Measurements from ENCODE around the gene PTCD2. TPM values are rescaled to one million over a fixed set of nuclear protein-coding genes. Genes with fewer than 3 reads are reported as not detected.

Gene PTCD2
- total and polyA plus RNA-seq, 9 of the 15 experiments (the other 6 are each of a cell fraction or from before 2014, with no cell fraction given): 11.9 to 28.5 (median 18.6) TPM

GRCh38 chr5:72283358-72283757 lies 36.8 kb upstream of the PTCD2 start (continued):
- TF ChIP-seq, protein P1, sequence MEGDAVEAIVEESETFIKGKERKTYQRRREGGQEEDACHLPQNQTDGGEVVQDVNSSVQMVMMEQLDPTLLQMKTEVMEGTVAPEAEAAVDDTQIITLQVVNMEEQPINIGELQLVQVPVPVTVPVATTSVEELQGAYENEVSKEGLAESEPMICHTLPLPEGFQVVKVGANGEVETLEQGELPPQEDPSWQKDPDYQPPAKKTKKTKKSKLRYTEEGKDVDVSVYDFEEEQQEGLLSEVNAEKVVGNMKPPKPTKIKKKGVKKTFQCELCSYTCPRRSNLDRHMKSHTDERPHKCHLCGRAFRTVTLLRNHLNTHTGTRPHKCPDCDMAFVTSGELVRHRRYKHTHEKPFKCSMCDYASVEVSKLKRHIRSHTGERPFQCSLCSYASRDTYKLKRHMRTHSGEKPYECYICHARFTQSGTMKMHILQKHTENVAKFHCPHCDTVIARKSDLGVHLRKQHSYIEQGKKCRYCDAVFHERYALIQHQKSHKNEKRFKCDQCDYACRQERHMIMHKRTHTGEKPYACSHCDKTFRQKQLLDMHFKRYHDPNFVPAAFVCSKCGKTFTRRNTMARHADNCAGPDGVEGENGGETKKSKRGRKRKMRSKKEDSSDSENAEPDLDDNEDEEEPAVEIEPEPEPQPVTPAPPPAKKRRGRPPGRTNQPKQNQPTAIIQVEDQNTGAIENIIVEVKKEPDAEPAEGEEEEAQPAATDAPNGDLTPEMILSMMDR (IDR thresholded peaks at IDR 0.05 in 2 of 3, conservative IDR thresholded peaks at IDR 0.05 in 1 of 3; ENCODE audit: insufficient read depth in 2 of 3, low read depth in 1 of 3, low read length in 3 of 3): no peak
- TF ChIP-seq TARDBP (IDR thresholded peaks at IDR 0.05): no peak
- TF ChIP-seq PHF8 (IDR thresholded peaks at IDR 0.05; ENCODE audit: borderline replicate concordance, low read length): no peak
- no peak for TF ChIP-seq ARID2 (IDR thresholded peaks at IDR 0.05)
- TF ChIP-seq KDM2B (CRISPR knock-in tag; IDR thresholded peaks at IDR 0.05): no peak
- TF ChIP-seq HDAC1 (IDR thresholded peaks at IDR 0.05): no peak
- TF ChIP-seq BCOR (IDR thresholded peaks at IDR 0.05): no peak
- TF ChIP-seq ZNF586 (CRISPR knock-in tag; conservative IDR thresholded peaks at IDR 0.05): no peak
- TF ChIP-seq SIX5 (IDR thresholded peaks at IDR 0.05; ENCODE audit: borderline replicate concordance in 1 of 2, insufficient read depth in 1 of 2, low read depth in 1 of 2, low read length in 2 of 2): no peak
- peak in 1 of 2 experiments; percentile 33; a peak in 1 of 4 replicates for TF ChIP-seq TEAD1 (CRISPR knock-in tag; IDR thresholded peaks at IDR 0.05)
- TF ChIP-seq ZNF75A (CRISPR knock-in tag; IDR thresholded peaks at IDR 0.05): no peak
- TF ChIP-seq SOX6 (IDR thresholded peaks at IDR 0.05): no peak
- no peak for TF ChIP-seq RFX1 (IDR thresholded peaks at IDR 0.05)
- TF ChIP-seq SNIP1 (IDR thresholded peaks at IDR 0.05; ENCODE audit: low read depth): no peak
- TF ChIP-seq KDM4B (IDR thresholded peaks at IDR 0.05; ENCODE audit: borderline replicate concordance in 2 of 2, low read depth in 1 of 2): no peak
- no peak for TF ChIP-seq USF1 (CRISPR knock-in tag; IDR thresholded peaks at IDR 0.05)
- no peak; the same call in 1 of the 2 replicates for TF ChIP-seq ZNF197 (CRISPR knock-in tag; IDR thresholded peaks at IDR 0.05; ENCODE audit: low read depth)
- TF ChIP-seq, protein P2, sequence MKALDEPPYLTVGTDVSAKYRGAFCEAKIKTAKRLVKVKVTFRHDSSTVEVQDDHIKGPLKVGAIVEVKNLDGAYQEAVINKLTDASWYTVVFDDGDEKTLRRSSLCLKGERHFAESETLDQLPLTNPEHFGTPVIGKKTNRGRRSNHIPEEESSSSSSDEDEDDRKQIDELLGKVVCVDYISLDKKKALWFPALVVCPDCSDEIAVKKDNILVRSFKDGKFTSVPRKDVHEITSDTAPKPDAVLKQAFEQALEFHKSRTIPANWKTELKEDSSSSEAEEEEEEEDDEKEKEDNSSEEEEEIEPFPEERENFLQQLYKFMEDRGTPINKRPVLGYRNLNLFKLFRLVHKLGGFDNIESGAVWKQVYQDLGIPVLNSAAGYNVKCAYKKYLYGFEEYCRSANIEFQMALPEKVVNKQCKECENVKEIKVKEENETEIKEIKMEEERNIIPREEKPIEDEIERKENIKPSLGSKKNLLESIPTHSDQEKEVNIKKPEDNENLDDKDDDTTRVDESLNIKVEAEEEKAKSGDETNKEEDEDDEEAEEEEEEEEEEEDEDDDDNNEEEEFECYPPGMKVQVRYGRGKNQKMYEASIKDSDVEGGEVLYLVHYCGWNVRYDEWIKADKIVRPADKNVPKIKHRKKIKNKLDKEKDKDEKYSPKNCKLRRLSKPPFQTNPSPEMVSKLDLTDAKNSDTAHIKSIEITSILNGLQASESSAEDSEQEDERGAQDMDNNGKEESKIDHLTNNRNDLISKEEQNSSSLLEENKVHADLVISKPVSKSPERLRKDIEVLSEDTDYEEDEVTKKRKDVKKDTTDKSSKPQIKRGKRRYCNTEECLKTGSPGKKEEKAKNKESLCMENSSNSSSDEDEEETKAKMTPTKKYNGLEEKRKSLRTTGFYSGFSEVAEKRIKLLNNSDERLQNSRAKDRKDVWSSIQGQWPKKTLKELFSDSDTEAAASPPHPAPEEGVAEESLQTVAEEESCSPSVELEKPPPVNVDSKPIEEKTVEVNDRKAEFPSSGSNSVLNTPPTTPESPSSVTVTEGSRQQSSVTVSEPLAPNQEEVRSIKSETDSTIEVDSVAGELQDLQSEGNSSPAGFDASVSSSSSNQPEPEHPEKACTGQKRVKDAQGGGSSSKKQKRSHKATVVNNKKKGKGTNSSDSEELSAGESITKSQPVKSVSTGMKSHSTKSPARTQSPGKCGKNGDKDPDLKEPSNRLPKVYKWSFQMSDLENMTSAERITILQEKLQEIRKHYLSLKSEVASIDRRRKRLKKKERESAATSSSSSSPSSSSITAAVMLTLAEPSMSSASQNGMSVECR (CRISPR knock-in tag; IDR thresholded peaks at IDR 0.05): no peak
- TF ChIP-seq POLR2A (conservative IDR thresholded peaks at IDR 0.05): no peak
- no peak for TF ChIP-seq KLF13 (tag; IDR thresholded peaks at IDR 0.05; ENCODE audit: borderline replicate concordance, low read depth)
- no peak for TF ChIP-seq BRD9 (IDR thresholded peaks at IDR 0.05; ENCODE audit: low read depth, partially characterized antibody)
- TF ChIP-seq ZNF134 (CRISPR knock-in tag; conservative IDR thresholded peaks at IDR 0.05): 0 out of 2 replicates have a peak, but pooled peaks have one; percentile 34
- TF ChIP-seq THAP7 (CRISPR knock-in tag; IDR thresholded peaks at IDR 0.05): no peak
- TF ChIP-seq CBX1 (IDR thresholded peaks at IDR 0.05; ENCODE audit: low read depth): no peak
